UCSD-AML1 (cell line): ENCODE measurements around the gene TSC2.
A peak's percentile ranks its signal among the peaks of the same experiment; 100 is the strongest.

ENCODE experiments used
- DNase-seq: peaks from one replicate; lab custom pipeline; 2025; ENCODE audit not compliant: unreplicated experiment; lab: John Stamatoyannopoulos, UW

The TSC2 gene

DNA sequence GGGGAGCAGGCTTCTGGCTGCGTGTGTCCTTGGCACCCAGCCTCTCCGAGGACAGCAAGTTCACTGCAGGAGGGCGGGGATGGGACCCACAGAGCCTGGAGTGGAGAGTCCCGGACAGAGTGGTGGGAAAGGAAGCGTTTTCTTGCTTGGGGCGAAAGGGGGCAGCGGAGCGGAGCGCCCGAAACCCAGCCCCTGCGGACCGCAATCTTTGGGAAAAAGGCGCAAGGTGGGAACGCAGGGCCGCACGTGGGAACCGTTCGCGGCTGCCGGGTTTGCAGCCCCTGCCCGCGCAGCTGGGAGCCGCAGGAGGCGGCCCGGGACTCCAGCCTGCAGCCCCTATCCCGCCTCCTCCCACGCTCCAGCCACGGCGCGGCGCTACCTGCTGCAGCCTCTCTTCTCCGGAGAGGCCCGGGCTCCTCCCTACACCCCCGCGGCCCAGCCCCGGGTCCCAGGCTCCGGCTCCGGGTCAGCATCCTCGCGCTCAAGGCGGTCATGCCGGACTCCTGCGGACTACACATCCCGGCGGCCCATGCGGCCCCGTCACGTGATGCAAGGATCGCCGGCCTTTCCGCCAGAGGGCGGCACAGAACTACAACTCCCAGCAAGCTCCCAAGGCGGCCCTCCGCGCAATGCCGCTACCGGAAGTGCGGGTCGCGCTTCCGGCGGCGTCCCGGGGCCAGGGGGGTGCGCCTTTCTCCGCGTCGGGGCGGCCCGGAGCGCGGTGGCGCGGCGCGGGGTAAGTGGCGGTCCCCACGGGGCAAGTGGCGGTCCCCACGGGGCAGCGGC is at the start of gene TSC2, which contains the start of gene NTHL1:
Gene TSC2 (plus strand): TSS at position 656 of the 786 bp plus-strand sequence. CDS start 631 bp downstream, outside the sequence.
Gene NTHL1 (minus strand): TSS at position 505 of the 786 bp plus-strand sequence. CDS start 11 bp downstream, at position 494.
- DNase-seq: peak; percentile 96

DNA sequence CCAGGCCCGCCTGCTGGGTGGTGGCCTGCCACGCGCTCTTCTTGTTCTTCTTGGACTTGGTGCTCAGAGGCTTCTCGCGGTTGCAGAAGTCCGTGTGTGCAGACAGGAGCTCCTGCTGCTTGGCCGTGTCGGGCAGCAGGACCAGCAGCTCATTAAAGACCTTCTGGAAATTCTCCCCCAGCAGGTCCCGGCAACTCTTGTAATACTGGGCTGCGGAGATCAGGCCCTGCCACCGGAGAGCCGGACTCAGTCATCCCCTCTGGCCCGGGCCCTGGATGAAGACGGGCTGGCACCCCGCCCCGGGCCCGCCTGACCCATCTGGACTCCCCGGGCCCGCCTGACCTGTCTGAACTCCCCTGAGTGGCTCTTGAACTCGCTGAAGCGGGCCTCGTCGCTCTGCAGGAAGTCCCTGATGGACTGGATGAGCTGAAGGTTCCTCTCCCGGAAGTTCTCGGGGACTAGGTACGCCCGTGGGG is 49.4 kb upstream of the TSC2 start:
- DNase-seq: no peak

DNA sequence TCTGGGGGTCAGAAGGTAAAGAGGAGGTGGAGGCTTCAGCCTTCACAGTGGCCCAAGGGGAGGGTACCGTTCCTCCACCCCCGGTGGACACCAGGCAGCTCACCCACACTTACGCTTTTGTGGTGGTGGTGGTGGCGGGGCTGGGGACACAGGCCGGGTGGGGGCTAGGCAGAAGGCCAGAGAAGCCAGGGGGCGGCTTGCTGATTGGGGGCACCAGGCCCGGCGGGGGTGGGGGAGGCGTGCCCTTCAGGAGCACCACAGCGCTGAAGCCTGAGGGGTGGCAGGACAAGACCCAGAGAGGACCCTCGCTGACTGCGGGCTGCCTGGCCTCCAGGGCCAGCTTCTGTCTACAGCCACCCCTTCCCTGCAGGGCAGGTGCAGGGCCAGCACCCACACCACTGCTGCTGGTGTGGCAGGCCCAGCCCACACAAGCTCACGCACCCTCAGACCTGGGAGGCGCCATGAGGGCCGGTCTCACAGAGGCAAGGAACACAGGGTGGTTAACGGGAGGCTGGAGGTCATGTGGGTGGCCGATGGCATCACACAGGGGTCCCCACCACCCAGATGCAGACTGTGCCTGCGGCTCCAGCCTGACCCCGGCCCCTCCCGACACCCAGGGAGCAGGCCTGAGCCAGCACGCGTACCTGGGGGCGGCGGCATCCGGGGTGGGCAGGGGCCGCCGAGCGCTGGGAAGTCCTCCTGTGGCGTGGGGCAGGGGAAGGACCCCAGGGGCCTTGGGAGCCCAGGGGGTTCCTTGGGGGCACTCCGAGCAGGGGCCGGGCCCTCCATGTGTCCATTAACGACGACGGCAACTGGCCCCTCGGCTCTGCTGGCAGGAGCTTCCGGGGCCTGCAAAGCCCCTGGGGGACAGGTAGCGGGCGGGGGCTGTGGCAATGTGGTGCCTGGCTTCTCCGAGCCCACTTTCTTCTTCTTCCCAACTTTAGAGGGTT is 48.7 kb upstream of the TSC2 start:
- DNase-seq: no peak

DNA sequence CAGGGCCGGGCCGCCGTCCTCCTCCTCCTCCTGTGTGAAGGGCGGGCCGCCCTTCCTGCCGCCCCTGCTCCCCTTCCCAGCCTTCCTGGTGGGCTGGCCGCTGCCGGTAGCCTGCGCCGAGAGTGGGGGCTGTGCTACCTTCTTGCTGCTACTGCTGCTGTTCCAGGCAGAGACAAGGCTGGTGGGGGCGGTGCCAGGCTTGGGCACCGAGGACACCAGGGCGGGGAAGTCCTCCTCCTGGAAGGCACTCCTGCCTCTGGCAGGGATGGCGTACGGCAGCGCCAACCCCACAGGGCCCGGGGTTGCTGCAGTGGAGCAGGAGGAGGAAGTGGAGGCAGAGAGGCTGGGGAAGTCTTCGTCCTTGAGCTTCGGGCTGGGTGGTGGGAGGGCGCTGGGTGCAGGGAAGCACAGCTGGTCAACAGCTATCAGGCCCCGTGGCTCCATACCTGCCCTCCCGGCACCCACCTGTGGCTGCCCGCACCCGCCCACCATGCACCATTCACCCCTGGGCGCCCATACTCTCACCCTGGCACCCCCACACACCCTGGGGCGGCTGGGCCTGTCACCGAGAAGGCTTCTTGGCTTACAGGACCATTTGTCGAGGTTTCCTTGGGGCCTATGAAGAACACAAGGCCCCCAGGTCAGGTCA is 47.8 kb upstream of the TSC2 start:
- DNase-seq: no peak

DNA sequence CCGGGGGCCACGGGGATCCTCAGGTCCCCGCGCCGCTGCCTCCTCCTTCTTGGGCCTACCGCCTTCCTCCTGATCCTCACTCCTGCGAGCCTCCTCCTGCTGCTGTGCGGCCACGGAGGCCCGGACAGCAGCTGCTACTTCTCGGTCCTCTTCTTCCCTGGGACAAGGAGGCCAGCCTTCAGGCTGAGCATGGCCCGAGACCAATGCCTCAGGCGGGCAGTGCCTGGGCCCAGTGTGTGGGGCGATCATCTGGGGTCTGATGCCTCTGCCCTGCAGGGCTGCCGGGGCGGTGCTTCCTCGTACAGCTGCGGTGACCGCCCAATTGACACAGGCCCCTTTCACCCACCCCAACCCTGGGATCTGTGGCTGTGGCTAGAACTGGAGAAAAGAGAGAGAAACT is 46.8 kb upstream of the TSC2 start:
- DNase-seq: no peak

DNA sequence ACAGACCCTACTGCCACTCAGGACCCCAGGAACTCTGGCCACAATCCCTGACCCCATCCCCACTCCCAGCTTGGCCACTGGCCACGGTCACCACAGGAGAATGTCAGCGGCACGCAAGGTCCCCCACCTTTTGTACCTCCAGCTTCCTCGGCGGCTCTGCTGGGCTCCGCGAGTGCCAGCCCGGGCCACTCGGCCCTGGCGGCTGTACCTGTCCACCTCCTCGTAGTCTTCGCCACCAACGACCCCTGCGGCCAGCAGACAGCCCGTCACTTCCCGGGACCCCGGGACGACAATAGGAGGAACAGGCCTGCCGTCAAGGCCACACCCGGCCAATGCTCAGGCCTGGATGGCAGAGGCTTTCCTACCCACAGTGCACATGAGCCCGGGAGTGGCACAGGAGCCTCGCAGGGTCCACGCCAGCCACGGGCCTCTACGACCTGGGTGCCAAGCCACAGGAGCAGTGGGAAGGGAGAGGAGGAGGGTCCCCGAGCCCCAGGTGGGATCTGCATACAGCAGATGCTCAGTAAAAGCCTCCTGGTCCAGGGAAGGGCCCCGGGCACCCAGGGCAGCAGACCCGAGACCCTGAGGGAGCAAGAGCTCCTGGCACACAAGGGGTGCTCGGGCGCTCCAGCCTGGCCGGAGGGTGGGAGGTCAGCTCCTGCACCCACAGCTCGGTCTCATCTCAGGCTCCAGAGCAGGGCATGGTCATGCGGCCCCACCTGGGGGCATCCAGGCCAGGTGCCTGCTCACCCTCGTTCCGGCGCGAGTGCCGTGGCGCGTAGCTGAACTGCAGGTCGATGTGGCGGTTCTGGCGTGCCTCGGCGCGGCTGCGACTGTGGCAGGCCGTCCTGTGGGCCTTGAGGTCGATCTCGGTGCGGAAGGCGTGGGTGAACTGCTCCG is 46.1 kb upstream of the TSC2 start:
- no peak for DNase-seq

DNA sequence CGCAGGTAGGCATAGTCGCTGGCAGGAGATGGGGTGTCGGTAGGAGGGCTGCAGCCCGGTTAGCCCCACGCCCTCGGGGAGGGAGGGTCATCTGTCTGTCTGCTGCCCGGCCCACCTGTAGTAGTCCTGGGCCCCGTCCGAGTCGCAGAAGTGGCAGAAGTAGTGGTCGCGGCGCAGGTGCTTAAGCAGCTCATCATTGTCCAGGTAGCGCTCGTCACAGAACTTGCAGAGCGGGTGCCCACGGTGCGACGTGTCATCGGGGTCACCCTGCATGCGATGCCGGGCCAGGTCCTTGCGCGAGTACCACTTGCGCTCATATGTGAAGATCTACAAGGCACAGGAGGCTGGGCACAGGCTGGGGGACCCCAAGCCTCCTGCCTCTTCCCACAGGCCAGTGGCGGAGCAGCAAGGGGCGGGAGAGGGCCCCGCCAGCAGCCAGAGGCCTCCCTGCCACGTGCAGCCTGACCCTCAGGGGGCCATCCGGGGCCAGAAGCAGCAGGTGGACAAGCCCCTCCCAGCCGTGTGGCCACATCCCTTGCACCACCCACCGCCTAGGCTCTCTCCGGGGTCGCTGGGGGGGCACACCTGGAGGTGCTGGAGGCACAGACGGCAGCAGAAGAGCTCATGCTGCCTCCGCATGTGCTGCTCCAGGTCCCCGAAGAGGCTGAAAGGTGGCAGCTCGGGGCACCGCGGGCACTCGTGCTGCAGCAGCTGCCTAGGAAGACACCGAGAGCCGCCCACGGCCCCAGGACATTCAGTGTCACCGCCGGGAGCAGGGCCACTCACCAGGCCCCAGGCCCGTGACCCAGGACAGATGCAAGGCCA is 45.2 kb upstream of the TSC2 start:
- DNase-seq: no peak

DNA sequence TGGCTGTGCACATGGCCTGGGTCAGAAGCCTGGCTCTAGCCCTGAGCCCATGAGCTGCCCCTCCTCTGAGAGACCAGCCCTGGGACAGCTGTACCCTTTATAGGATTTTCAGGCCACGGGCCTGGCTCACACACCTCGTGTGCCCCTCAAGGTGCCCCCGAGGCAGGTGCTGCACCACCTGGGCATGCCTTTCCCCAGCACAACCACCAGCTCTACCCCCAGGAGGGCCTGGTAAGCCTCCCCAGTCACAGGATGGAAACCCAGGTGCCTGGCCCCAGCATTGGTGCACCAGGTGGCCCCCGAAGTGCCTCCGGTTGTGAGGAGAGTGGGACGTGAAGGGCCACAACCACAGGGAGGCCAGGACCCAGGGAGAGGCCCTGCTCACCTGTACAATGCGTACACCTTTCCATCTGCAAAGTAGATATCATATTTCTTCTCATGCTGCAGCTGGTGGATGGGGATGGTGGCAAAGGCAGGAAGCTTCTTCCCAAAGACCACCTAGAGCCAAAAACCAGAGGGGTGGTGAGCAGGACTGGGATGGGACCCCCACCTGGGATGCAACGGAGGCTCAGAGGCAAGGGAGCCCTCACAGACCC is 44.5 kb upstream of the TSC2 start:
- DNase-seq: no peak

DNA sequence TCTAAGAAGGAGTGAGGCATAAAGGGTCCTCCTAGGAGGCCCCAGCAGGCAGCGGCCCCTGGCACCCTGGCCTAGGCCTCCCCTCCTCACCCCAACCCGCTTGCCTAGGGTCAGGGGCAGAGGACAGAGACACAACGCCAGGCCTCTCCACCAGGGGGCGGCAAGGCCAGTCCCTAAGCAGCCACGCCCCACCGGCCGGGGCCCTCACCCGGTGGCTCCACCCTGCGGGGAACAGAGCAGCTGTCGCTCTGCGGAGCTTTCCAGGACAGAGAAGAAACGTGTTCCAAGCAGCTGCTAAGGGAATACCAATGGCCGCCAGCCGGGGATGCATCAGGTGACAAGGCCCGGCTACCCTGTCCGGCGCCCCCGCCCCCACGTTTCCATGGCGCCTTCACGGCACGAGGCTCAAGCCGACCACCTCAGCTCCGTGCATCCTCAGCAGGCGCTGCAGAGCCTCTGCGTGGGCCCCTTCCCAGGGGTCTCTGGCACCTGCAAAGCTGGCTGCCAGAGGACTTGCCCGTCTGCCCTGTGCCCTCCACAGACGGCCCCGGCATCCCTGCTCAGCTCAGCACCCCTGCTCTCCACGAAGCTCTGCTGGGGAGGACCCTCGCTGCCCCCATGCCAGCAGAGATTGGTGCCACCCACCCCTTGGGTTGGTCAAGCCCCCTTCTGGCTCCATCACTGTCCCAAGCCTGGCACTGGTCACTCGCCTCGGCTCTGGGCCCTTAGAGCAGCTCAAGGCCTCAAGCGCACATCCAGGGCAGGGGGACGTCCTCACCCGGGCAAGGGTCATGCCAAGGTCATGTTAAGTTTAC is 43.8 kb upstream of the TSC2 start:
- peak; percentile 89 for DNase-seq

DNA sequence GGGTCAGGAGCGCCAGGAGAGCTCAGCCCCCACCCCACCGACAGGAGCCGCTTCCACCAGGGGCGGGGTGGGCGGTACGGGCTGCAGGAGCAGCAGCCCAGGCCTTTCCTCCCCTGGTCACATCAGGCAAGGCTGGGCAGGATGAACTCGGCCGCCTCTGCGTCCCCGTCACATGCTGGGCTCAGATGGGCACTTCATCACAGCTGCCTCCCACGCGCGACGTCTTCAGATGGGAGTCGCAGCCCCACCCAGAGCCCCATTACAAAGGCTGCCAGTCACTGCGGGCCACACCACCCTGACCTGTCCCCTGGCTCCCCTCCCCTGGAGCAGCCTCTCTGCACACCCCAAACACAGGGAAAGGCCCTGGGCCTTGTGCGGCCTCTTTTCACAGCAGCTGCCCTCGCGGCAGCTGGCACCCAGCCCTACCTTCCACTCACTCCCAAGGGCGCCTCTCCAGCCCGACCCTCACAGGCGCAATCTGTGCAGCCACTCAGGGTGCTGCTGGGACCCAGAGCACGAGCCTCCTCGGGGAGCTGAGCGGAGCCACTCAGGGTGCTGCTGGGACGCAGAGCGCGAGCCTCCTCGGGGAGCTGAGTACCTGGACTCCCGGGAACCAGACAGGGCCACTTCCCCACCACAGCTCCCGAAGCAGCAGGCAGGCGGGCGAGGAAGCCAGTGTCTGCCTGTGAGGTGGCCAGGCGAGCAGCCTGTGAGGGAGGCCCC is 42.8 kb upstream of the TSC2 start:
- DNase-seq: no peak

DNA sequence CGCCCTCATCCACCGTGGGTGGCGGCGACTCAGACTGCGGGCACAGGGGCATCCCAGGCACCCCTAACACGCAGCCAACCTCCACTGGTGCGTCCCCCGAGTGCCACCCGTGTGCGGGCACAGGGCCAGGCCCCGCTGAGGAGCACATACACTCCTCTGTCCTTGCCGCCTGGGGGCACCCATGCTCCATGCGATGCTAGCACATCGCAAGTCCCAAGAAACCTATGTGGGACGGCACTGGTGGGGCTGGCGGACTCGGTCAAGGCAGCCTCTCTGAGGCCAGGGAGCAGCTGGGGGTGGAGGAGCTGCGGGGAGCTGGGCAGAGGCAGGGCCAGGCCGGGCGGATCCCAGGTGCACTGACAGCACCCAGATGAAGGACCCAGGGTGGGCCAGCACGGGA is 42.1 kb upstream of the TSC2 start:
- no peak for DNase-seq

DNA sequence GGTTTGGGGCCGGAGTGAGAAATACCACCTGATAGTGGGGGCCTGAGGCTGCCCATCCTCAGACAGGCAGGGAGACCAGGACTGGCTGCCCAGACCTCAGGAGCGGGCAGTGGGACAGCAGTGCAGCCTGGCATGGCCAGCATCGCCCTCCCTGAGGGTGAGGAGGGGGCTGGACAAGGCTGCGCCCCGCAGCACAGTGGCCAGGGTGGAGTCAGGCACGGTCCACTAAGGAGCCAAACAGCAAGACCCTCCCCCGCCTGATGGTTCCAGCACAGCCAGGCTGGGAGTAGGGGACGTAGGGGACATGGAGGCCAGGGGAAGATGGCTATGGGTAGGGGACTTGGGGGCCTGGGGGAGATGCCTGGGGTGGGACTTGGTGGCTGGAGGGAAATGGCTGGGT is 41.5 kb upstream of the TSC2 start:
- no peak for DNase-seq

DNA sequence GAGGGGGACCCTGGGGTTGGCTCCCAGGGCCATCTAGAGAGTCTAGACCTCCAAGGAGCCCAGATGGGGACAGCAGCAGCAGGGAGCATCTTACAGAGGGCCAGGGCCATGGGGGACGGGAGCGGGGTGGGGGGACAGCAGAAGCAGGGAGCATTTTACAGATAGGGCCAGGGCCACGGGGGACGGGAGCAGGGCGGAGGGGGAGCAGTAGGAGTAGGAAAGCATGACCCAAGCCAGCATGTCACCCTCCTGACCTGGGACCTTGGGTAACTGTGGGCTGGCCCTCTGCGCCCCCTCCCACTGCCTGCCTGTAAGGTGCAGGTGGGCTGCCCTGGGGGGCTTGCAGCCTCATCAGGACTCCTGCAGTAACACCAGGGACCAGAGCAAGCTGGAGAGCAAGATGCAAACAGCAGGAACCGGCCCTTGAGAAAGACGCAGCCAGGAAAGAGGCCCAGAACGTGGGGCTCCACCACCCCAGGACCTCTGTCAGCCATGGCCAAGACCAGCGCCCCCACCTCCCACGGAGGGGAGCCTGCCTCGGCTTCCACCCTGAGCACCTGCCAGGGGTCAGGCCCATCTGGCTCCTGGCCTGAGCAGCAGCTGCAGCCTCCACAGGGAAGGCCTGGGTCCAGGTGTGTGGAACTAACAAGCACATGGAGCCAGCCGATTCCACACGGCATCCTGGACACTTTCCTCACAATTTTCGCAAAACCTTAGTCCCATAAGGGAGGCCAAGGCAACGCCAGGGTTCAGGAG is 40.5 kb upstream of the TSC2 start:
- no peak for DNase-seq

DNA sequence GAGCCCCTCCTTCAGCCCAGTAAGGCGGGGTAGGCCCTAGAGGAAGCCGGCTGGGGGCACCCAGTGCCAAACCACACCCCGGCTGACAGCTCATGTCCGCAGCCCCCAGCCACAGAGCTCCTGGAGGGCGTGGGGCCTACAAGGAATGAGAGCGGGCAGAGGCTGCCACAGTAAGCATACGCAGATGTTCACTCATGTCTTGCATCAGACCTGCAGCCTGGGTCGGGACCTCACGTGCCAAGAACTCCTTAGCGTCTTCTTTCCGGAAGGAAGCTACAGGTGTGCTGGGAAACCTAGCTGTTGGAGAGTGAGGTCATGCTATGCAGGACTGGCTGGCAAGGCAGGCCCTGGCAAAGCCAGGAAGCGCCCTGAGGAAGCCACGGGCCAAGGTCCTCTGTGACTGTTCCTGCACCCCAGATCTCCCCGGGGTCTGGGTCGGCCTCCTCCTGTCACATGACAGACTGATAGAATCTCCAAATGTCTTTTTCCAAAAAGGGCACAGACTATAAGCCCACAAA is 39.7 kb upstream of the TSC2 start:
- no peak for DNase-seq

DNA sequence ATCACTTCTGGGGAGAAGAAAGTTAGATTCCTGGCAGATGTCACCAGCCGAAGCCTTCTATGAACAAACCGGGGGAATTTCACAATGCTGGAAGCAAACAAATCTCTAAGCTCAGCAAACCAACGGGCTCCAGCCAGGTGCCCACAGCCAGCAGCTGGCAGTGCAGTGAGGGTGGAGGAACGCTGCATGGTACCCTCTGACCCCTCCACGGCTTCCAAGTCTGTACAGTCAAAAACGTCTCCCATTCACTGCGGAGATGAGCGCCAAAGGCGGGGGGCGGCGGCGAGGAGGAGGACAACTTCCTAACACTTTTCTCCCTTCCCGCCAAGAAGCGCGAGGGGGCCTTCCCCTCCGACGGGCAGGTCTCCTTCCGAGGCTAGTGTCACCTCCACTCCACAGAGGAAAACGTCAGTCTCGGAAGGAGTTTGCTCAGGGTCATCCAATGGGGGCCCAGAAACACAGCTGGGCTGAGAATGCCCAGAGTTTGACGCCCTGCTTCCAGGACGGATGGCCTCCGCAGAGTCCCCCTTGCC is 39.1 kb upstream of the TSC2 start:
- DNase-seq: peak; percentile 36

DNA sequence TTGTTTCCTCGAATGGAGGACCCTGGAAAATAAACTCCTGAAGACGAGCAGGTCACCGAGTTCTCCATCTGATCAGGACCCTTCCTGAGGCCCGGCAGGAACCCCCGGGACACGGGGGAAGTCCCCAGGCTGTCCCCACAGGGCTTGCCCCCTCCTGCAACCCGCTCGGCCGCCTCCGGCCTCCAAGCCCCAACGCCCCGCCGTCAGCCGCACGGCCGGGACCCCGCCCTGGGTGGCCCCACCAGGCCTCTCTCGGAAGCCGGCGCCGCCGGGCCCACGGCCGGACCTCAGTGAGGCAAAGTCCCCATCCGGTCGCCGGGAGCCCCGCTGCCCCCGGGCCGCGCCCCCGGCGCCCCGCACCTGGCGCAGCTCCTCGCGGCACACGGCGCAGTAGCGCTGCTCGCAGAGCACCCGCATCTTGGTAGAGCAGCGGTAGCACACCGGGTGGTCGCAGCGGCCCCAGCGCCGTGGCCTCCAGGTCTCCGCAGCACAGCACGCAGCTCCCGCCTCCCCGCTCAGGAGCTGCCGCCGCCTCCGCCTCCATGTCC is 38.5 kb upstream of the TSC2 start:
- DNase-seq: no peak
